H1 (cell line): ENCODE data around the gene STAT3. TPM values are rescaled to one million over a fixed set of nuclear protein-coding genes. Genes with fewer than 3 reads are reported as not detected.

Experiments
- CTCF ChIA-PET: fragments of 300-600 bp; sonication (Branson Sonifier 250); formaldehyde crosslinking; loops from one replicate; lab custom pipeline; 2021; ENCODE audit not compliant: partially characterized antibody; lab: Charles Lee
- POLR2A ChIA-PET: fragments of 300-600 bp; sonication (Branson Sonifier 250); formaldehyde crosslinking; loops from one replicate; lab custom pipeline; 2021; ENCODE audit warnings: inconsistent platforms; ENCODE audit not compliant: partially characterized antibody; lab: Charles Lee
- DNase-seq, 2 experiments: peaks; one replicate each; pipeline versions ENCODE4 v3.0.0 to v3.0.0-alpha.2; 2010 to 2022; ENCODE audit warnings: low spot score in 2 of 2, low read depth in 1 of 2, mixed read lengths in 1 of 2
- FAIRE-seq: peaks from 2 replicates; lab custom pipeline; 2011; peaks lifted over from hg19 to GRCh38; lab: Jason Lieb, UNC
- H2AFZ ChIP-seq: 2 replicates; pipeline ENCODE4 v1.8.1; 2012; ENCODE audit warnings: low read length, inconsistent platforms
- H2AK5ac ChIP-seq: 2 replicates; pipeline ENCODE4 v1.6.1; 2013; ENCODE audit warnings: low read depth, low read length
- H2BK120ac ChIP-seq: replicated peaks from 2 replicates; pipeline ENCODE3; 2013; ENCODE audit warnings: low read depth, low read length, inconsistent platforms
- H2BK12ac ChIP-seq: 2 replicates; pipeline ENCODE4 v1.6.1; 2013; ENCODE audit warnings: low read depth, low read length
- H2BK15ac ChIP-seq: 2 replicates; pipeline ENCODE4 v1.6.1; 2013; ENCODE audit warnings: low read length
- H2BK20ac ChIP-seq: 2 replicates; pipeline ENCODE4 v1.6.1; 2013; ENCODE audit warnings: low read length
- H2BK5ac ChIP-seq: 2 replicates; pipeline ENCODE4 v1.6.1; 2013; ENCODE audit warnings: low read depth, low read length
- H3K14ac ChIP-seq: 2 replicates; pipeline ENCODE4 v1.6.1; 2013; ENCODE audit warnings: inconsistent platforms; ENCODE audit not compliant: insufficient read length
- H3K18ac ChIP-seq: 2 replicates; pipeline ENCODE4 v1.6.1; 2013; ENCODE audit warnings: low read length; ENCODE audit errors: extremely low read depth
- H3K23ac ChIP-seq: 2 replicates; pipeline ENCODE4 v1.6.1; 2013; ENCODE audit warnings: inconsistent platforms; ENCODE audit not compliant: insufficient read length
- H3K23me2 ChIP-seq: 2 replicates; pipeline ENCODE4 v1.6.1; 2013; ENCODE audit warnings: low read depth, low read length
- H3K27ac ChIP-seq: 2 replicates; pipeline ENCODE4 v1.6.1; 2011; ENCODE audit warnings: low read depth, low read length, inconsistent platforms
- H3K27me3 ChIP-seq, 4 experiments: replicated peaks in 1 of 4; 1 replicate in 1 of 4; 2 replicates in 3 of 4; pipeline versions ENCODE4 v1.6.1 to v1.8.1; 2011 to 2013; ENCODE audit warnings: low read length in 3 of 4, mild to moderate bottlenecking in 3 of 4, inconsistent platforms in 2 of 4, mixed read lengths in 2 of 4, moderate library complexity in 1 of 4; ENCODE audit not compliant: control insufficient read depth in 3 of 4, insufficient read depth in 3 of 4; ENCODE audit errors: extremely low read depth in 1 of 4
- H3K36me3 ChIP-seq, 4 experiments: 2 replicates each; pipeline versions ENCODE4 v1.6.1 to v1.8.1; 2011 to 2013; ENCODE audit warnings: mild to moderate bottlenecking in 4 of 4, low read length in 3 of 4, moderate library complexity in 2 of 4, control low read depth in 1 of 4, inconsistent platforms in 1 of 4; ENCODE audit not compliant: insufficient read depth in 4 of 4, control insufficient read depth in 2 of 4
- H3K4ac ChIP-seq: replicated peaks from 2 replicates; pipeline ENCODE3; 2013; ENCODE audit warnings: low read length, low read depth, mixed read lengths, inconsistent platforms; ENCODE audit not compliant: insufficient read length
- H3K4me1 ChIP-seq, 4 experiments: replicated peaks in 1 of 4; 1 replicate in 1 of 4; 2 replicates in 3 of 4; pipeline versions ENCODE4 v1.6.1 to v1.8.1; 2011 to 2013; ENCODE audit warnings: low read length in 3 of 4, inconsistent platforms in 2 of 4, mixed read lengths in 1 of 4; ENCODE audit not compliant: insufficient read depth in 4 of 4, control insufficient read depth in 3 of 4
- H3K4me2 ChIP-seq, 2 experiments: 2 replicates each; pipeline versions ENCODE4 v1.6.1 to v1.8.1; 2011 to 2013; ENCODE audit warnings: low read depth in 2 of 2, low read length in 2 of 2, control low read depth in 1 of 2, inconsistent platforms in 1 of 2, mild to moderate bottlenecking in 1 of 2; ENCODE audit not compliant: insufficient read depth in 1 of 2
- H3K4me3 ChIP-seq, 4 experiments: fragments of 200-600, 300-600 bp in 1 of 4; sonication (generic), shearing (Covaris generic), sonication (Bioruptor Twin) in 1 of 4; 2 replicates each; pipeline versions ENCODE4 v1.5.1 to v1.8.1; 2011 to 2016; ENCODE audit warnings: low read length in 4 of 4, low read depth in 3 of 4, control low read depth in 2 of 4, inconsistent platforms in 2 of 4, mild to moderate bottlenecking in 2 of 4, mixed read lengths in 1 of 4, moderate library complexity in 1 of 4; ENCODE audit not compliant: insufficient read depth in 2 of 4; ENCODE audit errors: extremely low read depth in 1 of 4
- H3K56ac ChIP-seq: replicated peaks from 2 replicates; pipeline ENCODE3; 2013; ENCODE audit warnings: low read depth, mild to moderate bottlenecking, mixed read lengths, low read length, inconsistent platforms; ENCODE audit not compliant: insufficient read length
- H3K79me1 ChIP-seq: 2 replicates; pipeline ENCODE4 v1.6.1; 2013; ENCODE audit warnings: low read depth, low read length, control low read depth
- H3K79me2 ChIP-seq, 2 experiments: 2 replicates each; pipeline versions ENCODE4 v1.6.1 to v1.8.1; 2012 to 2013; ENCODE audit warnings: low read length in 2 of 2, mild to moderate bottlenecking in 2 of 2, inconsistent platforms in 1 of 2; ENCODE audit not compliant: insufficient read depth in 2 of 2, control insufficient read depth in 1 of 2
- H3K9ac ChIP-seq, 4 experiments: replicated peaks in 1 of 4; 1 replicate in 1 of 4; 2 replicates in 3 of 4; pipeline versions ENCODE4 v1.6.1 to v1.8.1; 2011 to 2013; ENCODE audit warnings: low read depth in 3 of 4, low read length in 3 of 4, control low read depth in 2 of 4, mild to moderate bottlenecking in 2 of 4, moderate library complexity in 2 of 4, inconsistent platforms in 1 of 4; ENCODE audit errors: extremely low read depth in 1 of 4
- H3K9me3 ChIP-seq, 2 experiments: 2 replicates each; pipeline versions ENCODE4 v1.6.1 to v1.8.1; 2012 to 2013; ENCODE audit warnings: mild to moderate bottlenecking in 2 of 2, moderate library complexity in 2 of 2, control low read depth in 1 of 2, inconsistent platforms in 1 of 2, low read depth in 1 of 2, low read length in 1 of 2, mixed read lengths in 1 of 2; ENCODE audit not compliant: insufficient read depth in 2 of 2
- H4K20me1 ChIP-seq, 2 experiments: replicated peaks in 1 of 2; 2 replicates each; pipeline versions ENCODE3 to v1.8.1; 2011 to 2013; ENCODE audit warnings: inconsistent platforms in 2 of 2, low read length in 2 of 2, mild to moderate bottlenecking in 1 of 2; ENCODE audit not compliant: insufficient read depth in 2 of 2, control insufficient read depth in 1 of 2
- H4K5ac ChIP-seq: 2 replicates; pipeline ENCODE4 v1.6.1; 2013; ENCODE audit warnings: low read length, low read depth, mixed read lengths, inconsistent platforms; ENCODE audit not compliant: insufficient read length
- H4K8ac ChIP-seq: 2 replicates; pipeline ENCODE4 v1.8.0; 2013; ENCODE audit warnings: mild to moderate bottlenecking, moderate library complexity, low read length, inconsistent platforms; ENCODE audit not compliant: insufficient read depth; ENCODE audit errors: extremely low read depth
- H4K91ac ChIP-seq: replicated peaks from 2 replicates; pipeline ENCODE3; 2013; ENCODE audit warnings: low read length, mixed read lengths, inconsistent platforms; ENCODE audit not compliant: insufficient read length
- POLR2A ChIP-seq, 2 experiments: IDR thresholded peaks; 1 replicate in 1 of 2; 2 replicates in 1 of 2; pipeline ENCODE4 v1.6.1; 2011; ENCODE audit warnings: low read depth in 2 of 2, low read length in 2 of 2, mild to moderate bottlenecking in 2 of 2; ENCODE audit errors: control extremely low read depth in 1 of 2
- TEAD4 ChIP-seq: IDR thresholded peaks from 2 replicates; pipeline ENCODE4 v1.6.1; 2012; ENCODE audit warnings: low read depth, low read length, inconsistent platforms, mixed read lengths
- WGBS, 2 experiments: shearing (Covaris generic) in 1 of 2; methylation state at CpG; one replicate each; pipeline versions ENCODE4 v1.1.6 to v1.1.7; 2013 to 2015; ENCODE audit warnings: low lambda C conversion rate in 2 of 2, mixed read lengths in 2 of 2, inconsistent platforms in 1 of 2, low coverage in 1 of 2, missing lambda C conversion rate in 1 of 2; ENCODE audit not compliant: insufficient replicate concordance in 2 of 2, insufficient coverage in 1 of 2, insufficient read length in 1 of 2; ENCODE audit errors: extremely low coverage in 1 of 2, missing lambda C conversion rate in 1 of 2; 5-methylcytosine and 5-hydroxymethylcytosine counted together
- polyA plus RNA-seq, 7 experiments: library from polyadenylated mRNA; depleted of rRNA in 3 of 7; stranded (reverse) in 5 of 7; unstranded in 2 of 7; fragments of >200 nt in 5 of 7; fragments of 200-250 nt in 2 of 7; gene quantifications; 1 replicate in 5 of 7; 2 replicates in 1 of 7; 4 replicates in 1 of 7; pipeline versions ENCODE4 v1.2.1 to v1.2.3, GENCODE V29; 2011 to 2013; ENCODE audit warnings: missing spikeins in 2 of 7, mixed read lengths in 2 of 7
- total RNA-seq: library from RNA; stranded (reverse); fragmentation: NEBNext Ultra II Directional; extraction: Animal tissue kit (Norgen Biotek cat#: 25700); gene quantifications from 2 replicates; pipeline ENCODE4 v1.2.1, GENCODE V29; 2021

The STAT3 gene
- total and polyA plus RNA-seq, 2 of the 8 experiments (the other 6 are each of a cell fraction or from before 2014, with no cell fraction given) = 38.4 to 94.1 TPM

- H2AK5ac ChIP-seq = no peak overlapping the region
- H3K23ac ChIP-seq = no peak overlapping the region
- DNase-seq = no peak
- H3K79me2 ChIP-seq = peaks cover 0 to 30% of the 10 kb centered on the region in 2 experiments; a peak in 2 of 4 replicates
- TF ChIP-seq POLR2A (IDR thresholded peaks at IDR 0.05; ENCODE audit: control extremely low read depth in 1 of 2, low read depth in 2 of 2, low read length in 2 of 2) = no peak
- no peak for TF ChIP-seq TEAD4
- H2BK12ac ChIP-seq = no peak overlapping the region
- no peak overlapping the region for H2BK5ac ChIP-seq
- peaks cover 6 to 41% (median 22%) of the 10 kb centered on the region in 4 experiments; a peak in 7 of 8 replicates for H3K36me3 ChIP-seq
- POLR2A ChIA-PET = interaction anchor here (0.7 kb wide), 1 partner anchor 11 kb away, joined by 3 read pairs; no protein-coding TSS in a partner anchor
- H2BK15ac ChIP-seq = no peak overlapping the region
- no peak overlapping the region for H3K4me3 ChIP-seq
- H3K9me3 ChIP-seq = no peaks in the 10 kb centered on the region
- H3K23me2 ChIP-seq = no peaks in the 10 kb centered on the region
- no peak overlapping the region for H4K8ac ChIP-seq
- H3K79me1 ChIP-seq = peaks cover 10% of the 10 kb centered on the region
- H3K27me3 ChIP-seq = no peaks in the 10 kb centered on the region
- no peak overlapping the region for H4K91ac ChIP-seq
- CTCF ChIA-PET = interaction anchor here (1.4 to 1.8 kb wide), 2 partner anchors 13 to 60 kb away, joined by 4 to 6 read pairs; no protein-coding TSS in a partner anchor
- 93% methylated on average over 8 of the region's 8 CpGs; no CpG with 5 or more reads in 1 of the 2 experiments for WGBS, 2 experiments
- no peak overlapping the region for H3K14ac ChIP-seq
- no peak overlapping the region for H3K9ac ChIP-seq
- H2BK120ac ChIP-seq = no peak overlapping the region
- FAIRE-seq = no peak
- H3K18ac ChIP-seq = no peak overlapping the region
- no peak overlapping the region for H3K4ac ChIP-seq
- H4K5ac ChIP-seq = no peak overlapping the region
- peaks cover 2 to 9% of the 10 kb centered on the region in 2 experiments for H4K20me1 ChIP-seq
- no peak overlapping the region for H2AFZ ChIP-seq
- no peak overlapping the region for H3K4me2 ChIP-seq
- H3K4me1 ChIP-seq = peaks cover 0 to 8% (median 3%) of the 10 kb centered on the region in 4 experiments; a peak in 4 of 7 replicates
- no peak overlapping the region for H2BK20ac ChIP-seq
- H3K56ac ChIP-seq = no peak overlapping the region
- H3K27ac ChIP-seq = no peak overlapping the region
These were observed 41.8 kb downstream of the STAT3 start for GRCh38 chr17:42346481-42346880.
